ENCODE results near the gene ALDOA. TPM values are rescaled to one million over a fixed set of nuclear protein-coding genes. Genes with fewer than 3 reads are reported as not detected.
A peak's percentile ranks its signal among the peaks of the same experiment; 100 is the strongest.
"Not testable (repeated sequence)": the region's sequence is repeated elsewhere in the genome, so short reads cannot be mapped to it uniquely, and the experiment has no call there.

The ALDOA gene
- total RNA-seq, 1 donor = 792 TPM

DNA sequence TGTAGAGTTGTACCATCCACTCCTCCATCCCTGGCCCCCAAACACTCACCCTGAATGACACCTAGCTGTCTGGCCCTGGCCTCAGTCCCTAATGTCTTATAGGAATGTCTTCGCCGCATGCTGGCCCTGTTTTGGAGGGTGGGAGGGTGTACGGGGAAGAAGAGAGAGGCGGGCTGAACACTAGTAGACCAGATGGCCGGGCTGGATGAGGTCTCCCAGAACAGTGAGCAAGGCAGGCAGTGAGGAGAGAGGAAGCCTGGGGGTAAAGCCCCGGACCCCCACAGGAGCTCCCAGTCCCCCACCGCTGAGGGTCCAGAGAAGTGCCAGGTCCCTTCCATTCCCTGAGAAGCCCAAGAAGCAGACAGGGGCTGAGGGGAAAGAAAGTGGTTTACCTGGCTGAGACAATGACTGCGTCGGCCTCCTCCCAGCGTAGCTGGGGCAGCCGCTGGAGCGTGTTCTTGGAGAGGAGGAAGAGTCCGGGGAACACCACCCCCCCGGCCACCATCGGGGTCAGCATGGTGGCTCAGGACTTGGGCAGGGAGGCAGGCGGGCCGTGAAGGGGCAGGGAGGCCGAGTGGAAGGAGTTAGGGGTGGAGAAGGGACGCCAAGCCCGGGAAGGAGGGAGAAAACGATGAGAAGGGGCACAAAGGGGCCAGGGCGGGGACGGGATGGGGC lies 35.4 kb upstream of the ALDOA start:
- TF ChIP-seq, protein P1, sequence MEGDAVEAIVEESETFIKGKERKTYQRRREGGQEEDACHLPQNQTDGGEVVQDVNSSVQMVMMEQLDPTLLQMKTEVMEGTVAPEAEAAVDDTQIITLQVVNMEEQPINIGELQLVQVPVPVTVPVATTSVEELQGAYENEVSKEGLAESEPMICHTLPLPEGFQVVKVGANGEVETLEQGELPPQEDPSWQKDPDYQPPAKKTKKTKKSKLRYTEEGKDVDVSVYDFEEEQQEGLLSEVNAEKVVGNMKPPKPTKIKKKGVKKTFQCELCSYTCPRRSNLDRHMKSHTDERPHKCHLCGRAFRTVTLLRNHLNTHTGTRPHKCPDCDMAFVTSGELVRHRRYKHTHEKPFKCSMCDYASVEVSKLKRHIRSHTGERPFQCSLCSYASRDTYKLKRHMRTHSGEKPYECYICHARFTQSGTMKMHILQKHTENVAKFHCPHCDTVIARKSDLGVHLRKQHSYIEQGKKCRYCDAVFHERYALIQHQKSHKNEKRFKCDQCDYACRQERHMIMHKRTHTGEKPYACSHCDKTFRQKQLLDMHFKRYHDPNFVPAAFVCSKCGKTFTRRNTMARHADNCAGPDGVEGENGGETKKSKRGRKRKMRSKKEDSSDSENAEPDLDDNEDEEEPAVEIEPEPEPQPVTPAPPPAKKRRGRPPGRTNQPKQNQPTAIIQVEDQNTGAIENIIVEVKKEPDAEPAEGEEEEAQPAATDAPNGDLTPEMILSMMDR (IDR thresholded peaks at IDR 0.05; ENCODE audit: insufficient read depth, low read length) = no peak
- no peak for DNase-seq (ENCODE audit: low read depth)
- no peak overlapping the region for H3K4me3 ChIP-seq (ENCODE audit: low read depth, low read length)

DNA sequence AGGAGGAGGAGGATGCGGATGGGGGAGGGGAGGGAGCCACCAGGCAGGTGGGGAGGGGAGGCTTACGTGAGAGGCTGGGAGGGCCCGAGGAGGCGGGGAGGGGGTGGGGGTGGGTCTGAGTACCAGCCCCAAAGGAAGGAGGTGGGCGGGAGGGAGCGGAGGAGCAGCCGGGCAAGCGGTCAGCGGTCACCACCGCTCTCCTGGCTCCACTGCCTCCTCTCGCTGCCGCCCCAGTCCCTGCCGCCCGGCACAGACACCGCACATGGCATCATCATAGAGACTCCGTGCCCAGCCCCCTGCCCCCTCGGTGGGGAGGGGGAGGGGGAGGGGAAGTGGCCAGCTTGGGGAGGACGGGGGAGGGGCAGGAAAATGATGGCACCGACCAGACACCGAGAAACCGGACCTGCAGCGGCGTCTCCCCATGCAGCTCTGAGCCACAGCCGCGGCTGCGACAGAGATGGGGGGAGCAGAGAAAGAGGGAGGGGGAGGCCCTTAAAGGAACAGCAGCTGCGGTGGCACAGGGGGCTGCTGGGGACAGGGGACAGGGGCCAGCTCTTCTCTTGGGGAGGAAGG lies 34.6 kb upstream of the ALDOA start, which contains the start of gene TLCD3B:
Gene TLCD3B, minus strand, starts transcription at position 431 of the 573 bp plus-strand sequence. CDS start 744 bp downstream, outside the sequence.
- DNase-seq (ENCODE audit: low read depth) = no peak
- no peak within 1 kb of the TSS for H3K4me3 ChIP-seq (ENCODE audit: low read depth, low read length)
- TF ChIP-seq, protein P1 (IDR thresholded peaks at IDR 0.05; ENCODE audit: insufficient read depth, low read length) = no peak

DNA sequence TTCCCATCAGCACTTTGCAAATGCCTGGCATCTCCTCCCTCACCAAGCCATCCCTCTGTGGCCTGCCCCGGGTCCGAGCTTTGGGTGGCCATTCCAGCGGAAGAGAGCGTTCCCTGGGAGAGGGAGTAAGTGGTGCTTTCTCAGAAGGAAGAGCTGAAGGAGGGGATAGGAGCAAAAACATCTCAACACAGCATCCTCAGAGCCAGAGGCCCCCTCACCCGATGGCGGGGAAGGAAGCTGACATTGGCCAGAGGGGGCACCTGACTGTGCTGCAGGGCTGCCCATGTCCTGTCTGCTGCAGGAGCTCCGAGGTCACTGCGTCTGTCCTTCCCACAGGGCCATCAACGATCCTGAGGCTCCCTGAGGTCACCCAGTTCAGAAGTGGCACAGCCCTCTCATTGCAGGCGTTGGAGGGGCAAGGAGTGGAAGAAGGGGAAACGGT lies 34.1 kb upstream of the ALDOA start:
- H3K4me3 ChIP-seq (ENCODE audit: low read depth, low read length) = no peak overlapping the region
- no peak for DNase-seq (ENCODE audit: low read depth)
- TF ChIP-seq, protein P1 (IDR thresholded peaks at IDR 0.05; ENCODE audit: insufficient read depth, low read length) = no peak

DNA sequence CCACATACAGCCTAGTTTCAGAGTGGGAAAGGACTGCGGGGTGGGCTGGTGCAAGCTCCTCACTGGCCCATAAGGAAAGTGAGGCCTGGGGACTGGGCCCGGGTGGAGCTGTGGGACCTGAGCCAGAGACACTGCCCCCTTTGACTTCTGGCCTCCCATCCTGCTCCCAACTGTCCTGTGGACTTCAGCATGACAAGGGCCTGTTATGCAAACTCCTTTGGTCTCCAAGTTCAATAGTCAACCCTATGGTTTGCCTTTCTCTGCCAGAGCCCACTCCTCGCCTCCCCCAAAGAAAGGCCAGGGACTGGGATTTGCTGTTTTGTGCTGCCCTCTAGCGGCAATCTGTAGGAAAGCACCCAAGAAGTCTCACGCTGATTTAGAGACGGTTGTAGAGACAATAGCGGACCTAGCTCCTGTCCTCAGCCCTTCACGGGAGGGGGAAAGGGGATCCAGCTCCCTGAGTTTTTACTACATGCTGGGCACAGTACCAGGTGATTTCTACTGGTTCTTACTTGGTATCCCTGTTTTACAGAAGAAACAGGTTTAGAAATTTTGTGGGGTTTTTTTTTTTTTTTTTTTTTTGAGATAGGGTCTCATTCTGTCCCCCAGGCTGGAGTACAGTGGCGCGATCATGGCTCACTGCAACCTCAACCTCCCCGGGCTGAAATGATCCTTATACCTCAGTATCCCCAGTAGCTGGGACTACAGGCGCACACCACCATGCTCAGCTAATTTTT lies 33.3 kb upstream of the ALDOA start:
- TF ChIP-seq, protein P1 (IDR thresholded peaks at IDR 0.05; ENCODE audit: insufficient read depth, low read length) = peak; percentile 82
- DNase-seq (ENCODE audit: low read depth) = peak; percentile 80
- no peak overlapping the region for H3K4me3 ChIP-seq (ENCODE audit: low read depth, low read length)

DNA sequence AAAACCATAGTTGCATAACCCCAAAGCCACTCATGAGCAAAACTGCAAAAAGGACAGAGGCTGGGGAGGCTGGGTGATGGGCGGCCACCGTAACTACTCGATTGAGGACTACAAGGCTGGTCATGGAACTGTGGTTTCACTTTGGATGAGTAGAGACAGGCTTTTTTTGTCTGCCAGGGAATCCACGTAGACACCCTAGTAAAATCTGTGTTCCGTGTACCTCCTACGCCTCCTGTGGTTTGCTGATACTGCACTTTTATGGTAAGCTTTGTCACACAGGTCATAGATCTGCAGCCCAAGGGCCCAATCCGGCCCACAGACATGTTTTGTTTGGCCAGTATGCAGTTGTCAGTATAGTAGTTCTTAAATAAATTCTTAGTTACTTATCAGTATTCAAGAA lies 32.3 kb upstream of the ALDOA start:
- no peak for DNase-seq (ENCODE audit: low read depth)
- no peak overlapping the region for H3K4me3 ChIP-seq (ENCODE audit: low read depth, low read length)

DNA sequence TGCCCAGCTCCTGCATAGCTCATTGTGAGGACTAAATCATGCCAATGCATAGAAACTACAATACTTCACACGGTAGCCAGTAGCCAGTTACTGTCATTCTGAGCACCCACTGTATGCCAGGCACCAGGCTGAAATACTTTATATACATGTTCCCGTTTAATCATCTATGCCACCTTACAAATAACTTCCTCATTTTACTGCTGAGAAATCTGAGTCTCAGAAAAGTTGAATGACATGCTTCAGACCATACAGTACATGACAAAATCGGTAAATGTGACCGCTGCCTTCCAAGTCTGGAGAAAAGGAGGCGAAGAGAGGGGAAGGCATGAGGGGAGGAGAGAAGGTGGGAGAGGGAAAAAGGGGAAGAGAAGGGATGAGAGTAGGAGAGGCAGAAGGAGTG lies 25.3 kb upstream of the ALDOA start:
- TF ChIP-seq, protein P1 (IDR thresholded peaks at IDR 0.05; ENCODE audit: insufficient read depth, low read length) = no peak
- no peak for DNase-seq (ENCODE audit: low read depth)
- H3K4me3 ChIP-seq (ENCODE audit: low read depth, low read length) = no peak overlapping the region

More for the DNA sequence above, 32.3 kb upstream of the ALDOA start:
- TF ChIP-seq, protein P1 (IDR thresholded peaks at IDR 0.05; ENCODE audit: insufficient read depth, low read length) = no peak

DNA sequence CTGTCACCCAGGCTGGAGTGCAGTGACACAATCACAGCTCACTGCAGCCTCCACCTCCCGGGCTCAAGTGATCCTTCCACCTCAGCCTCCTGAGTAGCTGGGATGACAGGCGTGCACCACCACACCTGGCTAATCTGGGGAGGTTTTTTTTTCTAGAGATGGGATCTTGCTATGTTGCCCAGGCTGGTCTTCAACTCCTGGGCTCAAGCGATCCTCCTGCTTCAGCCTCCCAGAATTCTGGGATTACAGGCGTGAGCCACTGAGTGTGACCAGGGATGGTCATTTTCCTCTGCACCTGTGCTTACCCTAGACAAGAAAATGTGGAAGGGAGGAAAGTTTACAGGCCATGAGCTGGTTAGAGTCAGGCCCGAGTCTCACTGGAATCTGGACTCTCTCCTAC lies 24.9 kb upstream of the ALDOA start:
- not testable (repeated sequence) for DNase-seq (ENCODE audit: low read depth); H3K4me3 ChIP-seq (ENCODE audit: low read depth, low read length)
